GM21717 (cell line): ENCODE measurements around the gene KRTAP29-1.
"Not testable (repeated sequence)": the region's sequence is repeated elsewhere in the genome, so short reads cannot be mapped to it uniquely, and the experiment has no call there.

Experiments
- ATAC-seq: cut with Tn5 transposase; IDR thresholded peaks from one replicate; pipeline ENCODE4 v1.9.1; 2021; ENCODE audit warnings: mild to moderate bottlenecking, moderate library complexity; ENCODE audit not compliant: unreplicated experiment

KRTAP29-1 gene

DNA sequence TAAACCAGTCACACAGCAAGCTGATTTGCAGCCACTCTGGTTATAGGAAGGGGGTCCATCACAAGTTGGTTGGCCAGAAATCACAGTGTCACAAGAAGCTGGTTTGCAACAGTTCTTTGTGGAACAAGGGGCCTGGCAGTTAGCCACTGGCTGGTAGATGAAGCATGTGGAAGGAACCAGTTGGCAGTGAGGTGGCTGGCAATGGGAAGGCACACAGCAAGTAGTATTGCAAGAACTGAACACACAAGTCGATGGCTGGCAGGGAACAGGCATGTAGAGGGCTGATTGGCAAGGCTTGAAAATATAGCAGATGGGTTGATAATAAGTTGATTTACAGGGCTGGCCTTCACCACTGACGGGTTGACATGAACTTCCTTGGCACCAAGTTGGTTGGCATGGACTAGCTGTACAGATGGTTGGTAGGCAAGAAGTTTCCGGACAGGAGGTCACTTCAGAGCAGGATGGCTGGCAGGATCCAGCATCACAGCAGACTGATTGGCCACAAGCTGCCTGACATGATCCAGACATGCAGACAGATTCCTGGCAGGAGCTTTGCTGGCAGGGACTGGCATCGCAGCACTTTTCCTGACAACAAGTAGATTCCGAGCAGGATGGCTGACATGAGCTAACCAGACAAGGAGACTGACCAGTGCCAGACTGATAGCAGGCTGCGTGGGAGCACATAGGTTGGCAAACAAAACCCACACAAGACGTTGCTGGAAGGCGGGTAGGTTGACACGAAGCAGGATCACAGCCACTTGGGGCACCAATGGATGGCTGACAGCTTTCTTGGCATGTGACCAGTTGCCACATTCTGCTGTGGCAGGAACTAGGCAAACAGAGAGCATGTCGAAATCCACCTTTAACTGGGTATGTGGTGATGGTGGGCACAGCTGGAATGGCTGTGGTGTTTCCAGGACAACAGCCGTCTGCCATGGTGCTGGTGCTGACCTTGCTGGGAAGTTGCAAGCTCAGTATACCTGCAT lies at the start of gene KRTAP29-1:
TSS of gene KRTAP29-1 (minus strand) at position 936 of the 986 bp plus-strand sequence. CDS start at position 936, 0 bp downstream.
- no peak for ATAC-seq

GRCh38 chr17:41351177-41351576 lies 48.5 kb upstream of the KRTAP29-1 start:
- no peak for ATAC-seq

GRCh38 chr17:41350381-41350878 lies 47.8 kb upstream of the KRTAP29-1 start, which contains the start of gene KRT33A:
Gene KRT33A (minus strand): TSS chr17:41350828. CDS start chr17:41350767, 61 bp downstream.
- ATAC-seq = not testable (repeated sequence)

DNA sequence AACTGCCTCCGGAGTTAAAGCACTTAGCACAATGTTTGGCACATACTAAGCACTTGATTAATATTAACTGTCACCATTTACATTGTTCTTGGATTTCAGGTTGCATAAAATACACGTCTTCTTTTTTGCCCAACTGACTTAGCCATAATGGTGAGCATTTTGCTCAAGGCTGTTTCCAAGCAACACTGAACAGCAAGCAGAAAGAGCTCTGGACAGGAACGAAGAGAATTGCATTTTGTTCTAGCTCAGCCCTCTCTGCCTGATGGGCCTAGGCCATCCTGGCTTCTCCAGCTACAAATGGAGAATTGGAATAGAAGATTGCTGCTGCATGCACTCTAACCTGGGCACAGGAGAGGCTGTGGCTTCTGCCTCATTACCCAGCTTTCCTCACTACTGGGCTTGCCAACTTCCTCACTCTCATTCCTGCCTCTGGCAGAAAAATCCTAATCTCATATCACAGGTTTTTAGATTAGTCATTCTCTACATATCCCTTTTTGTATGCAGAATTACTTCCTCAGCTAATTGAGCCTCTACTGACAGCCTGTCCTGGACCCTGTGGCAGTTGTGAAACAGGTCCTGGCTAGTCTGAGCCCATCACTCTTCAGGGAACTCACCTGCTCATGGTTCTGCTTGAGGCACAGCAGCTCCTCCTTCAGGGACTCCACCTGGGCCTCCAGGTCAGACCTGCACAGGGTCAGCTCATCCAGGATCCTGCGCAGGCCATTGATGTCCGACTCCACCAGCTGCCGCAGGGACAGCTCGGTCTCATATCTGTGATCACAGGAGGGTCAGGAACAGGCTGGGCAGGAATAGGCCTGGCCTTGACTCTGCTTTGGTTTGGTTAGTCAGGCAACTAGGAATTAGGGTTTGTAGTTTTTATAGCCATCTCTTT lies 45.5 kb upstream of the KRTAP29-1 start:
- no peak for ATAC-seq

GRCh38 chr17:41346421-41346820 lies 43.8 kb upstream of the KRTAP29-1 start:
- not testable (repeated sequence) for ATAC-seq

DNA sequence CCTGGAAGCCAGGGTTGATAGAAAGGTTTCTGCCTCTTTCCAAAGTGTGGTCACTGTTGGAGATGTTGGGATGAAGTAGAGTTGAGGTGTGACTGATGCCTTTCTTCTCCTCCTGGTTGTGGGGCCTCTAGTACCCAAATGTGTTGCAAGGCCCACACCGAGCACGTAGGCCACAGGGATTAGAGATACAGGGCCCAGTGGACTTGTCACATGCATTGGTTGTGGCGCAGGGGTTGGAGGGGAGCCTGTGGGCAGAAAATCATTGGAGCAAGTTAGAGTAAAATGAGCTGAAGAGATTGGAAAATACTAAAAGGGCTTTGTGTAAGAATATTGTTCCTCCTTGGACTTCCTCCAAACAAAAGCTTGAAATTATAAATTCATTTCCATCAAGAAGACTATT lies 43.3 kb upstream of the KRTAP29-1 start:
- ATAC-seq = no peak

- no peak for ATAC-seq
These were observed 40.4 kb upstream of the KRTAP29-1 start for GRCh38 chr17:41343029-41343428.

GRCh38 chr17:41340934-41341861 lies 38.5 kb upstream of the KRTAP29-1 start:
- no peak for ATAC-seq

DNA sequence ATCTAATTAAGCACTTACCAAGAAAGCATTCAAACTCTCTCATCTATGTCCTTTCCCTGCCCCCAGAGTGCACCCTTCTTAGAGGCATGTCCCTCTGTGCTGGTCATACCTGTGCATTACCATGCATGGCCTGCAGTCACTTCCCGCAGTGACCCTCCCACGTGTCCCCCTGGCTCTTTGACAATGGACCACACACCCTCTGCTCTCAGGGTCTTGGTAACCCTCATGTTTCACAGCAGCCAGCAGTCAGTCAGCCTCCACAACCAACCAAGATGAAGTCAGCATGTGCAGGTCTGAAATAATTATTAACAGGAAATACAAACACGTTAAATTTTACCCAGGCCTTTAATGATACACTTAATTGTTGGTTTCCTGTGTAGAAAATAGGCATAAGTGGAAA lies 37.8 kb upstream of the KRTAP29-1 start:
- ATAC-seq = no peak

GRCh38 chr17:41339571-41340172 lies 37.0 kb upstream of the KRTAP29-1 start:
- no peak for ATAC-seq

- no peak for ATAC-seq
These were observed 36.4 kb upstream of the KRTAP29-1 start for GRCh38 chr17:41338961-41339485.

- ATAC-seq = no peak
These were observed 33.1 kb upstream of the KRTAP29-1 start for GRCh38 chr17:41335747-41336146.

DNA sequence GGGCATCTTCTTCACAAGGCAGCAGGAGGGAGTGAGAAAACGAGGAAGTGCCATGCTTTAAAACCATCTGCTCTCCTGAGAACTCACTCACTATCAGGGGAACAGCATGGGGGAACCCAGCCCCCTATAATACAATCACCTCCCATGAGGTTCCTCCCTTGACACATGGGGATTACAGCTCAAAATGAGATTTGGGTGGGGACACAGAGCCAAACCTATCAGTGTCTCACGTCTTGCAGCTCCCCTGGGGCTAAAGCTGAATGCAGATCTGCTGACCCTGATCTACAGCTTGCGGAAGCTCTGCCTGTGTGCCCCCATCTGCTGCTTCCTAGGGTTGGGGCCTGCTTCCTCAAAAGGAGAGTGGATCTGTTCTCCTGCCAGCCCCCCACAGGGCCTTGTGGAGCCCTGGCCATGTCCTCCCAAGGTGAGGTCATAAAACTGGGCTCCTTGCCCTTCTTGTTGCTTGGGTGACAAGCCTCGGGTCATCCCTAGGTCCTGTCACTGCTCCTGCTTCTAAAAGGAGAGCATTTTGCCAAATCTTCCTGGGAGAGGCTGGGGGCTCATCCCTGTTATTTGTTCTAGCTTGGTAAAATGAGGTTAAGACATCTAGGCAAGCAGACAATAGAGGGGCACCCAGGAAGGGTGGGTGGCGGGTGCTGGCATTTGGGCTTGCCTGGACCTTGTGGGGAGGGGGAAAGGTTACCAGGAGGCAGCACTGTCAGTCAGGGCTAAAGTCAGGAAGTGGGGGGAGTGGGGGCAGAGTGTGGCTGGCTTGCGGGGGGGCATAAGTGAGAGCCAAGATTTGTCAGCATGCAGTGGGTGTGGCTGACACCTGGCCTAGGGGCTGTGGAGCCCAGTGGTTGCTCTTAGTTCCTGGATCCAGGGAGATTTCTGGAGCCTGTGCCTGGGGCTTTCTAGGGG lies 32.0 kb upstream of the KRTAP29-1 start:
- ATAC-seq = no peak

DNA sequence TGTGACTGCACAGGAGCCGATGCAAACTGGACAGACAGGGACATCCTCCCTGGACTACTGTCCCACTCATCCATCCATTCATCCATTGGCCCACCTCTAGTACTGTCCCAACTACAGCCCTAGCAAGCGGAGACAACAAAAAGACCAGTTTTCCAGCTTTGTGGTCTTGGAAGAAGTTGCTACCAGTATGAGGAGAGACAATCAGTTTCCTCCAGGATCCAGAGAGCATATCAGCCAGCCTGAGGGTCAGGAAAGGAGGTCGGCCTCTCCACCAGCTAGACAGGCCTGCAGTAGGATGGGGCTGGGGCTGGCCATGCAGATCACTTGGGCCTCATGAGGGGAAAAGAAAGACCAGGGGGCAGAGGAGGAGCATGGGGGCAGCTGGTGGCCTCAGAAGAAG lies 31.2 kb upstream of the KRTAP29-1 start:
- no peak for ATAC-seq

GRCh38 chr17:41333098-41333497 lies 30.4 kb upstream of the KRTAP29-1 start:
- no peak for ATAC-seq

DNA sequence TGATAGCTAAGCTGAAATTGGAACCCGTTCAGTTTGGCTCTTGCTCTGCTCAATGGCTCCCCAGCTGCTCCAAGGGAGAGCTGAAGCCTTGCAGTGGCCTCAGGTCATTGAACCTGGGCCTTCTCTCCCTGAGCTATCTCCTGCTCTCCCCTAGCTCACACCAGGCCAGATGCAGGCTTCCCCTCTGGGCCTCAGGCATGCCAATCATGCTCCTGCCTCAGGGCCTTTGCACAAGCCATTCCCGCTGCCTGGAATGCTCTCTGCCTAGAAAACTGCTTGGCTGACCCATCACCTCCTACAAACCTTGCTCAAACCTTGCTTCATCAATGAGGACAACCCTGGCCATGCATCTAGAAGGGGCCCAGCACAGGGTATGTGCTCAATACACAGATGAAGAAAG lies 29.6 kb upstream of the KRTAP29-1 start:
- no peak for ATAC-seq

DNA sequence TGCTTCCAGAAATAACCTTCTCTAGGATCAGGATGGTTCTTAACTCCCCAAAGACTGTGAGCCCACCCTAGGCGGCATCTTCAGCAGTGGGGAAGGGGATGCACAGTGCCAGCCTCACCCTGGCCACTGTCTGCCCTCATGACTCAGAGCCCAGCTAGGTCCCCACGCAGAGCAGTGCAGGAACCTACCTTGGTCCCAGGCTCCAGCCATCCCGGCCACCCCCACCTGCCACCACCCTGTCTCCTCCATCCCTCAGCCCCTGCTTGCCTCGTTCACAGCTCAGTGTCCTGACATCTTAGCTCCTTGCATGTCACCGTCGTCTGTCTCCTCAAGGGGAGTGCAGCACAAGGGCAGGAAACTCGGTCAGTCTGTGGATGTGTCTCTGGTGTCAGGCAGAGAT lies 29.0 kb upstream of the KRTAP29-1 start:
- ATAC-seq = no peak

GRCh38 chr17:41329279-41329948 lies 26.8 kb upstream of the KRTAP29-1 start:
- no peak for ATAC-seq
